Mucosa of stomach (tissue), 1 donor: ENCODE measurements around the gene FNDC8.
"Not testable (repeated sequence)": the region's sequence is repeated elsewhere in the genome, so short reads cannot be mapped to it uniquely, and the experiment has no call there.

Source experiments
- H3K27me3 ChIP-seq: one replicate; pipeline ENCODE4 v1.7.0; 2013; ENCODE audit warnings: mild to moderate bottlenecking, low read length; ENCODE audit not compliant: control insufficient read depth, insufficient read depth
- H3K36me3 ChIP-seq: one replicate; pipeline ENCODE4 v1.7.0; 2013; ENCODE audit warnings: low read length; ENCODE audit not compliant: control insufficient read depth, insufficient read depth
- H3K4me1 ChIP-seq: one replicate; pipeline ENCODE4 v1.7.0; 2013; ENCODE audit warnings: mild to moderate bottlenecking, low read length; ENCODE audit not compliant: control insufficient read depth, insufficient read depth
- H3K4me3 ChIP-seq: one replicate; pipeline ENCODE4 v1.7.0; 2013; ENCODE audit warnings: low read length
- H3K9ac ChIP-seq: one replicate; pipeline ENCODE4 v1.7.0; 2013; ENCODE audit warnings: mild to moderate bottlenecking, low read length, moderate library complexity
- H3K9me3 ChIP-seq: one replicate; pipeline ENCODE4 v1.7.0; 2013; ENCODE audit warnings: mild to moderate bottlenecking, low read length, moderate library complexity; ENCODE audit not compliant: control insufficient read depth
- donor health status: Pancreatic carcinoma.

Gene FNDC8

DNA sequence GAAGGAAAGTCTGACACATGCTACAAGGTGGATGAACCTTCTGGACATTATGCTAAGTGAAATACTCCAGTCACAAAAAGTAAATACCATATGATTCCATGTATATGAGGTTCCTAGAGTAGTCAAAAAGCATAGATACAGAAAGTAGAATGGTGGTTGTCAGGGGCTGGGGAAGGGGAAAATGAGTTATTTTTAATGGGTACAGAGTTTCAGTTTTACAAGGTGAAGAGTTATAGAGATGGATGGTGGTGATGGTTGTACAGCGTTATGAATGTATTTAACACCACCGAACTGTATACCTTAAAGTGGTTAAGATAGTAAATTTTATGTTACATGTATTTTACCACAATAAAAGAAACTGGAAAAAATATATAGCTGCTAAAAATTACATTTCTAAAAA is 19.7 kb upstream of the FNDC8 start:
- no peaks in the 10 kb centered on the region for H3K4me1 ChIP-seq
- no peak overlapping the region for H3K9ac ChIP-seq
- H3K4me3 ChIP-seq: no peak overlapping the region
- H3K27me3 ChIP-seq: no peaks in the 10 kb centered on the region
- H3K36me3 ChIP-seq: no peaks in the 10 kb centered on the region
- H3K9me3 ChIP-seq: no peaks in the 10 kb centered on the region

DNA sequence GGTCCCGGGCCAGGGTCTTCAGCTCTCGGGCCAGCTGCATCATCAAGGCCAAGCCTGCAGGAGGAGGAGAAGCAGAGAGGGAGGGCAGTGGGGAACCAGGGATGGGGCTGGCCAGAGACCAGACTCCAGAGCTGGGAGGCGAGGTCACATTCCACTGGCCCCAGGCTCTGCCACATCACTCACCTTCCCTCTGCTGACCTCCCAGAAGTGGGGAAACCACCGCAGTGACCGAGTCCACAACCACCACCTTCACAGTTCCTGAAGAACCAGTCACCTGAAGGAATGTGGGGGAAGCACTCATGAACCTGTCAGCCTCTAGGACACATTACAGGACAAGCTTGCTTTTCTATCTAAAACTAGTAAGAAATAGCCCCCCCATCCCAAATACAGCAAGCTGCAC is 18.1 kb upstream of the FNDC8 start:
- Histone ChIP-seq H3K27me3 (no peaks in the 10 kb centered on the region), H3K4me3 (no peak overlapping the region), H3K4me1 (no peaks in the 10 kb centered on the region), H3K36me3 (no peaks in the 10 kb centered on the region), H3K9ac (no peak overlapping the region), H3K9me3 (no peaks in the 10 kb centered on the region)

- Histone ChIP-seq H3K4me3 (no peak overlapping the region), H3K36me3 (no peaks in the 10 kb centered on the region), H3K9ac (no peak overlapping the region), H3K9me3 (no peaks in the 10 kb centered on the region), H3K4me1 (no peaks in the 10 kb centered on the region), H3K27me3 (no peaks in the 10 kb centered on the region)
These were observed 16.5 kb upstream of the FNDC8 start for GRCh38 chr17:35104844-35105450.

GRCh38 chr17:35110791-35111190 is 10.6 kb upstream of the FNDC8 start:
- H3K27me3 ChIP-seq, H3K4me1 ChIP-seq, H3K9ac ChIP-seq, H3K9me3 ChIP-seq, H3K36me3 ChIP-seq, H3K4me3 ChIP-seq: not testable (repeated sequence)

DNA sequence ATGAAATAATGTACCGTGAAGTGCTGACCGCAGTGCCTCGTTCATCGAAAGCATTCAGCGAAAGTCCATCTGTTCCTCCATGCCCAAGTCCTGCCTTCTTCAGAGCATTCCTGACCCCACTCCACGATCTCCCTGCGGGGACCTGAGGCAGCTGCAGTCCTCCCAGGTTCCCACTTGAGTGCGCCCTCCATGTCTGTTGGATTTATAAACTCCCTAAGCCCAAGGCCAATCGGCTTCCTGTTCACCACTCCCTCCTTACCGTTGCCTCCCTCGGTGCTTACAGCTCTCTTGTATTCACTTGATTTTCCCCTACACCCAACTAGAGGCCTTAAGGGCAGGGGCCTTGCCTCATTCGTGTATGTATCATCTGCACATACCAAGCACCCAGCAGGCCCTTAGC is 4.6 kb upstream of the FNDC8 start:
- Histone ChIP-seq H3K4me1 (peaks cover 17% of the 10 kb centered on the region), H3K27me3 (no peaks in the 10 kb centered on the region), H3K9ac (no peak overlapping the region), H3K4me3 (no peak overlapping the region), H3K9me3 (no peaks in the 10 kb centered on the region), H3K36me3 (no peaks in the 10 kb centered on the region)

- Histone ChIP-seq H3K27me3 (no peaks in the 10 kb centered on the region), H3K9me3 (no peaks in the 10 kb centered on the region), H3K4me1 (peaks cover 17% of the 10 kb centered on the region), H3K4me3 (no peak overlapping the region), H3K9ac (no peak overlapping the region), H3K36me3 (no peaks in the 10 kb centered on the region)
These were observed 3.4 kb upstream of the FNDC8 start for GRCh38 chr17:35117984-35118383.

- peaks cover 17% of the 10 kb centered on the region for H3K4me1 ChIP-seq
- peak within 1 kb of the TSS; percentile 84 for H3K4me3 ChIP-seq
- no peaks in the 10 kb centered on the region for H3K27me3 ChIP-seq
These were observed 1.8 kb upstream of the FNDC8 start, which contains the start of gene RAD51D for GRCh38 chr17:35119370-35120165. RAD51D (minus strand) TSS chr17:35119860; CDS start chr17:35119613, 247 bp downstream.

DNA sequence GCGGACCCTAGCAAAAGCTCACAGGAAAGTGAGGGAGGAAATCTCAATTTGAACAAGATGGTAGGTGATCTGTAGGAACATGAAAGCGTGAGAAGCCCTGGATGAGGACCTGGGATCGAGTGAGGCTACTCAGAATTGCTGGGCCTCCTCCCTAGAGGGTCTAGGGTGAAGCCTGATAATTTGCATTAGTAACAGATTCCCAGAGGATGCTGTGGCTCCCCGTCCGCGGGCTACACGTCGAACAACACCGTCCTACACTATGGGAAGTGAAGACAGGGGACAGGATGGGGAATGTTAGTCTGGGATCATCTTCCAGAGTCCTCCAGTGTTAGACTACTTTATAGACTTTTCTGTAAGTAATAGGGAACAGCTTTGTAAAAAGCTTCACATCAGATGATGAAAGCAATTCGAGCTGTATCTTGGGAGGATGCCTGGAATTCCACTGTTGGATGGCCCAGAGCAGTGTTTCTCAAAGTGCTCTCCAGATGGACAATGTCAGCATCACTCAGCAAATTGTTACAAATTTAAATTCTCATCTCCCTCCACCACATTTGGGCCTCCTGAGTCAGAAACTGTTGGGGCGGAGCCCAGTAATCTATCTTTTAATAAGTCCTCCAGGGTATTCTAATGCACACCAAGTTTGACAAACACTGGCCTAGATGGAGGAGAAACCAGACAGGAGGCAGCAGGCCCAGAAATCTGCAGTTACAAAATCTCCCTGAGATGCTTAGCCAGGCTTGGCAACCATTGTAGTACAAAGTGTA is 6.5 kb downstream of the FNDC8 start:
- H3K9ac ChIP-seq: no peak overlapping the region
- no peaks in the 10 kb centered on the region for H3K27me3 ChIP-seq
- H3K36me3 ChIP-seq: peaks cover 5% of the 10 kb centered on the region
- no peaks in the 10 kb centered on the region for H3K9me3 ChIP-seq
- no peak overlapping the region for H3K4me3 ChIP-seq
- no peaks in the 10 kb centered on the region for H3K4me1 ChIP-seq

More at GRCh38 chr17:35119370-35120165, 1.8 kb upstream of the FNDC8 start, which contains the start of gene RAD51D:
- Histone ChIP-seq H3K9ac (peak within 1 kb of the TSS; percentile 93), H3K9me3 (no peaks in the 10 kb centered on the region), H3K36me3 (no peaks in the 10 kb centered on the region)

DNA sequence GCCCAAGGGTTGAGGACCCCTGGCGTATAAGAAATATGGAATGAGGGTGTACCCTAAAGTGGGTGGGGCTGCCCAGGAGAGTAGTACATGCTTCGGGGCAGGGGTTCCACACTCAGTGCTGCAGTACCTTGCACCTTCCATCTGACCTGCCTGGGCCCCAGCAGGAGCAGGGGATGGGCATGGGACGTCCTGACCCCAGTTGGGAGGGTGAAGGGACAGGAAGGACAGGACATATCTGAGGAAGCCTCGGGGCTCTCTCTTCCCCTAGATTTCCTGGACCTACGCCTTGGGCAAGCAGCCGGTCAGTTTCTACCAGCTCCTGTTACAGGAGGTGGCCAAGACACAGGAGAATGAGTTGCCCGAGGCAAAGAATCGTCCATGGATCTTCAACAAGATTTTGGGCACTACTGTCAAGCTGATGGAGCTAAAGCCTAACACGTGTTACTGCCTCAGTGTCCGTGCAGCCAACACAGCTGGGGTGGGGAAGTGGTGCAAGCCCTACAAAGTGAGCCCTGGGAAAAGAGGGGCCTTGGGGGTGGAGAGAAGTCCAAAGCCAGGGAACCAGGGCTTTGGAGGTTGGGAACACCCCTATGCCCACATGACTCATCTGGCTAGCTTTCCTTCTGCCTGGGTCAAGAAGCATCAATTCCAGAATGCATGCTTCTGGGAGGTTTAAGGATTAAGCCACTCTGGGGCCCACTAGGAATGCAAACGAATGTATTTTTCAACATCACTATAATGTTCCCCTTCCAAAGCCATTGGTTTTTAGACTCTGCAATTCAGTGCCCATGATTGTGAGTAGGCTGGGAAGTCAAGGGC is 7.9 kb downstream of the FNDC8 start:
- Histone ChIP-seq H3K9ac (no peak overlapping the region), H3K36me3 (peaks cover 9% of the 10 kb centered on the region), H3K4me3 (no peak overlapping the region), H3K4me1 (no peaks in the 10 kb centered on the region), H3K9me3 (no peaks in the 10 kb centered on the region), H3K27me3 (no peaks in the 10 kb centered on the region)

GRCh38 chr17:35129973-35130351 is 8.5 kb downstream of the FNDC8 start:
- H3K4me1 ChIP-seq: no peaks in the 10 kb centered on the region
- H3K9ac ChIP-seq: no peak overlapping the region
- H3K36me3 ChIP-seq: peaks cover 9% of the 10 kb centered on the region
- no peaks in the 10 kb centered on the region for H3K27me3 ChIP-seq
- no peaks in the 10 kb centered on the region for H3K9me3 ChIP-seq
- no peak overlapping the region for H3K4me3 ChIP-seq

GRCh38 chr17:35130392-35130791 is 9.0 kb downstream of the FNDC8 start:
- H3K4me1 ChIP-seq: no peaks in the 10 kb centered on the region
- no peak overlapping the region for H3K9ac ChIP-seq
- H3K4me3 ChIP-seq: no peak overlapping the region
- H3K27me3 ChIP-seq: no peaks in the 10 kb centered on the region
- no peaks in the 10 kb centered on the region for H3K9me3 ChIP-seq
- peaks cover 9% of the 10 kb centered on the region for H3K36me3 ChIP-seq
